ENCODE results near the gene PTGES. TPM values are rescaled to one million over a fixed set of nuclear protein-coding genes. Genes with fewer than 3 reads are reported as not detected.

Gene PTGES
- polyA plus RNA-seq, 1 of the 3 experiments (the other 2 are of a cell fraction): 5.2 TPM

DNA sequence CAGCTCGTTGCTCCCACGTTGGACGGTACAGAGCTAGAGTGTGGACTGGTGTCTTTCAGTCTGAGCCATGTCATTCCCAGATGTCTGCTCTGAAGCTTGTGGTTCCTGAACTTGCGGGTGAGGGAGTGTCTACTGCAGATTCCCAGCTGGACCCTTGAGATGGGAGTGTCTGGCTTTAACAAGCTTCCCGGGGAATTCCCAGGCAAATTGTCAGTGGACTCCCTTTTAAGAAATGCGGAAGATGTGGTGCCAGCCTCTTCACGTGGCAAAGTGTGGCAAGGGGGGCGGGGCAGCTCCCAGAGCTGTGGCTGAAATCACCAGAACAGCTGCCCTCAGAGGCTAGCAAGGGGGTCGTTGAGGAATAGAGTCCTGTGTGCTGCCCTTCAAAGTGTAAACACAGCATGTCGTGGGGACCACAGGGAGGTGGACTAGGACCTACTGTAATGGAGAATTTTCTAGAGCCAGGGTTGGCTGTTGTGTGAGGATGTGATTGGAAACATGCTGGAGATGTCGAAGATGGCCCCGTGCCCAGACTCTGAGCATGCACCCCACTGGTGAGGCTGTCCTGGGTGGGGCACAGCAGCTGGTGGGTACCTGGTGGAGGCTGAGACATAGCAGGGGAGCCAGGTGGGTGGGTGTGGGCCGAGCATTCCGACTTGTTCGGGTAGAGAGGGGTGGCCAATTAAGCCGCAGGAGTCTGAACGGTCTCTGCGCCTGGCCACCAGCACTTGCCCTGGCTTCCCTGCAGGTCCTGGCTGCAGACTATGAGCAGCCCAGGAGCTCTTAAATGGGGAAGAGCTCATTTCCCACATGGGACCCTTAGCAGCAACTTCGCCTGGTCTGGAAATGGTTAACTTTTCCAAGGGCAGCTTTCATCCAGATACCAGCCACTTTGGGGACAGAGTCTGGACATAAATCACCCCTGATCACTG is 50.0 kb downstream of the PTGES start:
- no peak for DNase-seq
- POLR2A ChIA-PET: interaction anchor here (0.6 kb wide), 1 partner anchor 35 kb away, joined by 3 read pairs; no protein-coding TSS in a partner anchor
- no peak overlapping the region for H3K9ac ChIP-seq

DNA sequence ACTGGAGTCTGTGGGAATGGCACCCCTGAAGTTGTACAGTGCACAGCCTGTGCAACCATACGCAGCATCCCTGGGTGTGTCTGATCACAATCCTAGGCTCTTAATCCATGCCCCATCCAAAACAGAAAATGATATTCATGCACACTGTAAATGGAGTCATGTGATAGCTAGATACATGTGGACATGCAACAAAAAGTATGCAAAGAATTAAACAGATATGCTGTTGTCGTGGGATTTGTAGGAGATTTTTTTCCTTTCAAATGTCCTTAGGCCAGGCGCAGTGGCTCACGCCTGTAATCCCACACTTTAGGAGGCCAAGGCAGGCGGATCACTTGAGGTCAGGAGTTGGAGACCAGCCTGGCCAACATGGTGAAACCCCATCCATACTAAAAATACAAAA is 51.3 kb downstream of the PTGES start:
- H3K9me3 ChIP-seq: no peaks in the 10 kb centered on the region
- no peak for DNase-seq
- POLR2A ChIA-PET: no interaction called here
- no peaks in the 10 kb centered on the region for H4K20me1 ChIP-seq (ENCODE audit: insufficient read depth)
- no peak overlapping the region for H3K27ac ChIP-seq (ENCODE audit: low read depth in 2 of 2, low read length in 1 of 2)
- H3K9ac ChIP-seq: no peak overlapping the region
- no peaks in the 10 kb centered on the region for H3F3A ChIP-seq (replicated peaks; ENCODE audit: insufficient read depth)
- no peaks in the 10 kb centered on the region for H3K79me2 ChIP-seq (ENCODE audit: insufficient read depth)
- peaks cover 0 to 46% of the 10 kb centered on the region in 2 experiments; a peak in 2 of 4 replicates for H3K4me1 ChIP-seq (ENCODE audit: control insufficient read depth in 1 of 2, insufficient read depth in 2 of 2, low read depth in 1 of 2, low read length in 1 of 2)
- H3K4me2 ChIP-seq: no peak overlapping the region
- H2AFZ ChIP-seq (ENCODE audit: low read depth): no peak overlapping the region
- no peaks in the 10 kb centered on the region for H3K9me2 ChIP-seq
- no peaks in the 10 kb centered on the region for H3K36me3 ChIP-seq (replicated peaks in 1 of 2; ENCODE audit: control insufficient read depth in 1 of 2, insufficient read depth in 2 of 2, low read length in 1 of 2)
- no peaks in the 10 kb centered on the region for H3K27me3 ChIP-seq (ENCODE audit: insufficient read depth)
- CTCF ChIA-PET: interaction anchor here (1.0 to 3.2 kb wide), 4 partner anchors 9 to 55 kb away, joined by 3 to 19 read pairs (median 4); no protein-coding TSS in a partner anchor
- H3K4me3 ChIP-seq (ENCODE audit: low read depth in 2 of 2, low read length in 1 of 2): no peak overlapping the region
- no peak for TF ChIP-seq MEF2A (IDR thresholded peaks at IDR 0.05; ENCODE audit: borderline replicate concordance, low read depth)
- 87% methylated on average over 5 of the region's 5 CpGs for WGBS (ENCODE audit: low lambda C conversion rate)

More for the DNA sequence above, 50.0 kb downstream of the PTGES start:
- H3K27me3 ChIP-seq (ENCODE audit: insufficient read depth): no peaks in the 10 kb centered on the region
- no peak overlapping the region for H3K4me2 ChIP-seq
- no peak overlapping the region for H3K27ac ChIP-seq (ENCODE audit: low read depth in 2 of 2, low read length in 1 of 2)
- no peak for TF ChIP-seq GABPA (IDR thresholded peaks at IDR 0.05; ENCODE audit: low read depth)
- TF ChIP-seq RXRA (IDR thresholded peaks at IDR 0.05; ENCODE audit: borderline replicate concordance, low read depth): no peak
- no peaks in the 10 kb centered on the region for H3K9me2 ChIP-seq
- no peaks in the 10 kb centered on the region for H3K79me2 ChIP-seq (ENCODE audit: insufficient read depth)
- H2AFZ ChIP-seq (ENCODE audit: low read depth): no peak overlapping the region
- CTCF ChIA-PET: interaction anchor here (0.8 to 3.2 kb wide), 7 partner anchors 8 to 88 kb away, joined by 3 to 19 read pairs (median 3); no protein-coding TSS in a partner anchor
- no peaks in the 10 kb centered on the region for H3K36me3 ChIP-seq (replicated peaks in 1 of 2; ENCODE audit: control insufficient read depth in 1 of 2, insufficient read depth in 2 of 2, low read length in 1 of 2)
- H3K9me3 ChIP-seq: no peaks in the 10 kb centered on the region
- H4K20me1 ChIP-seq (ENCODE audit: insufficient read depth): no peaks in the 10 kb centered on the region
- H3F3A ChIP-seq (replicated peaks; ENCODE audit: insufficient read depth): no peaks in the 10 kb centered on the region
- peaks cover 0 to 36% of the 10 kb centered on the region in 2 experiments; a peak in 2 of 4 replicates for H3K4me1 ChIP-seq (ENCODE audit: control insufficient read depth in 1 of 2, insufficient read depth in 2 of 2, low read depth in 1 of 2, low read length in 1 of 2)
- no peak overlapping the region for H3K4me3 ChIP-seq (ENCODE audit: low read depth in 2 of 2, low read length in 1 of 2)
- 64% methylated on average over 16 of the region's 19 CpGs for WGBS (ENCODE audit: low lambda C conversion rate)

DNA sequence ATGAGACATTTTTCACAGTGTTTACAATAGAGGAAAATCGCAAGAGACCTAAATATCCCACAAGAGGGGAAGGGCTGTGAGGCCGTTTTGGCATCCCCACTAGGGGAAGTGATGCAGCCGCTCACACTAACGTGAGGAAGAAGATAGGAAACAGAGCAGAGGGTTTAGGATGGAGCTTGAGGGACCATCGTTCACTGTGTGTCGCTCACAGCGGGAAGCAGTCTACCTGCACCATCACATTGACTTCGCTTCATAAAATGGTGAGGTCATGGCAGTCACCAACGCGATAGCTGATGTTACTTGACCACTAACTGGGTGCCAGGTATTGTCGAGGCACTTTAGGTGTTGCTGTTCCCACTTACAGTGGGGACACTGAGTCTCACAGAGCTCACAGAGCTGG is 51.8 kb downstream of the PTGES start:
- H3K9me2 ChIP-seq: no peaks in the 10 kb centered on the region
- H3K36me3 ChIP-seq (replicated peaks in 1 of 2; ENCODE audit: control insufficient read depth in 1 of 2, insufficient read depth in 2 of 2, low read length in 1 of 2): no peaks in the 10 kb centered on the region
- ChIA-PET CTCF (interaction anchor here (1.3 to 3.2 kb wide), 2 partner anchors 25 to 36 kb away, joined by 5 to 19 read pairs; no protein-coding TSS in a partner anchor), POLR2A (no interaction called here)
- H3K4me2 ChIP-seq: no peak overlapping the region
- no peak overlapping the region for H3K9ac ChIP-seq
- TF ChIP-seq NFIC (IDR thresholded peaks at IDR 0.05; ENCODE audit: borderline replicate concordance): no peak
- TF ChIP-seq, protein P1, sequence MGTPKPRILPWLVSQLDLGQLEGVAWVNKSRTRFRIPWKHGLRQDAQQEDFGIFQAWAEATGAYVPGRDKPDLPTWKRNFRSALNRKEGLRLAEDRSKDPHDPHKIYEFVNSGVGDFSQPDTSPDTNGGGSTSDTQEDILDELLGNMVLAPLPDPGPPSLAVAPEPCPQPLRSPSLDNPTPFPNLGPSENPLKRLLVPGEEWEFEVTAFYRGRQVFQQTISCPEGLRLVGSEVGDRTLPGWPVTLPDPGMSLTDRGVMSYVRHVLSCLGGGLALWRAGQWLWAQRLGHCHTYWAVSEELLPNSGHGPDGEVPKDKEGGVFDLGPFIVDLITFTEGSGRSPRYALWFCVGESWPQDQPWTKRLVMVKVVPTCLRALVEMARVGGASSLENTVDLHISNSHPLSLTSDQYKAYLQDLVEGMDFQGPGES (IDR thresholded peaks at IDR 0.05; ENCODE audit: low read depth, low read length): no peak
- no peak overlapping the region for H3K4me3 ChIP-seq (ENCODE audit: low read depth in 2 of 2, low read length in 1 of 2)
- H3K9me3 ChIP-seq: no peaks in the 10 kb centered on the region
- no peaks in the 10 kb centered on the region for H3K79me2 ChIP-seq (ENCODE audit: insufficient read depth)
- peaks cover 0 to 46% of the 10 kb centered on the region in 2 experiments; a peak in 2 of 4 replicates for H3K4me1 ChIP-seq (ENCODE audit: control insufficient read depth in 1 of 2, insufficient read depth in 2 of 2, low read depth in 1 of 2, low read length in 1 of 2)
- 88% methylated on average over 11 of the region's 11 CpGs for WGBS (ENCODE audit: low lambda C conversion rate)
- no peak overlapping the region for H3K27ac ChIP-seq (ENCODE audit: low read depth in 2 of 2, low read length in 1 of 2)
- peaks cover under 1% of the 10 kb centered on the region for H3F3A ChIP-seq (replicated peaks; ENCODE audit: insufficient read depth)
- H2AFZ ChIP-seq (ENCODE audit: low read depth): no peak overlapping the region
- no peaks in the 10 kb centered on the region for H4K20me1 ChIP-seq (ENCODE audit: insufficient read depth)
- no peaks in the 10 kb centered on the region for H3K27me3 ChIP-seq (ENCODE audit: insufficient read depth)
- DNase-seq: no peak

Measured in SK-N-SH (cell line).